Measurements from ENCODE around the gene NOC2L.

DNA sequence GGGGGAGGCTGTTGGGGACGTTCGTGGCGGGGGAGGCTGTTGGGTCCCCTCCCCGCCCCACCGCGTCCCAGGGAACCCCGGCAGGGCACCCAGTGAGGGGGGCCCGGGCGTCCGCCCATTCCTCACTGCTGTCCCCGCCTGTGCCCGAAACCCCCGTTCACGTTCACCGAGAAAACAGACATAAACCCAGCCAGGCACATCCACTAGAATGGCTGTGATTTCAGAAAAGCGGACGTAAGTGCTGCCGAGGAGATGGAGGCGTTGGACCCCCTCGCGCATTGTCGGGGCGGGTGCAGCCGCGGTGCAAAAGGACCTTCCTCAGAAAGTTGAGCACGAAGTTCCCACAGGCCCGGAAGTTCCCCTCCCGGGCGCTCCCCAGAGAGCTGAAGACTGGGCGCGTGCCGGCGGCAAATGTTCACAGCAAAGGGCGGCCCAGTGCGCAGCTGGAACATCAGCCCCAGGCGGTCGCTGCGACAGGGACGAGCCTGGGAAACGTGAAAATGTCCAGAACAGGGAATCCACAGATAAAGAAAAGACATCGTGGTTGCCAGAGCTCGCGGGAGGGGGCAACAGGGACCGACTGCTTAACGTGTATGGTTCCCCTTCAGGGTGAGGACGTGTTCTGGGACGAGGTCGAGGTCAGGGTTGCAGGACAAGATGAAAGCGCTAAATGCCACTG lies 53.8 kb downstream of the NOC2L start:
- TF ChIP-seq CTCF (IDR thresholded peaks at IDR 0.05 in 8 of 11, conservative IDR thresholded peaks at IDR 0.05 in 3 of 11) (no peak), POLR2A (IDR thresholded peaks at IDR 0.05) (no peak)

All from spleen (tissue), 7 donors.